ENCODE results near the gene PNMA8C. TPM values are rescaled to one million over a fixed set of nuclear protein-coding genes. Genes with fewer than 3 reads are reported as not detected.
A peak's percentile ranks its signal among the peaks of the same experiment; 100 is the strongest.
"Not testable (repeated sequence)": the region's sequence is repeated elsewhere in the genome, so short reads cannot be mapped to it uniquely, and the experiment has no call there.

PNMA8C gene
- total RNA-seq, 3 donors from 2014 or later = 0.59 to 0.98 TPM; not detected in 1

GRCh38 chr19:46420056-46420455, 8.7 kb downstream of the PNMA8C start:
- no peaks in the 10 kb centered on the region for H3K4me1 ChIP-seq
- DNase-seq (ENCODE audit: low spot score in 2 of 2) = no peak
- no peaks in the 10 kb centered on the region for H3K27me3 ChIP-seq
- TF ChIP-seq POLR2AphosphoS5 (IDR thresholded peaks at IDR 0.05) (no peak), CTCF (IDR thresholded peaks at IDR 0.05) (no peak), POLR2A (IDR thresholded peaks at IDR 0.05) (no peak)
- intact Hi-C loops (cut with DNase I; ENCODE audit: low total_unique reads) = no loop called here
- no peaks in the 10 kb centered on the region for H3K9me3 ChIP-seq
- no peak overlapping the region for H3K4me3 ChIP-seq
- H3K27ac ChIP-seq = no peak overlapping the region
- H3K36me3 ChIP-seq = no peaks in the 10 kb centered on the region

GRCh38 chr19:46415804-46416709, 12.7 kb downstream of the PNMA8C start:
- H3K9me3 ChIP-seq; H3K36me3 ChIP-seq; H3K4me1 ChIP-seq; H3K27me3 ChIP-seq; intact Hi-C loops (cut with DNase I; ENCODE audit: low total_unique reads): not testable (repeated sequence)
- H3K27ac ChIP-seq = peak overlapping the region; percentile 79 to 82
- DNase-seq (ENCODE audit: low spot score in 2 of 2) = peak; percentile 76 to 79
- peak overlapping the region; percentile 28 to 65 (median 47) for H3K4me3 ChIP-seq
- peak in 1 of 3 donors; percentile 49 for TF ChIP-seq POLR2AphosphoS5 (IDR thresholded peaks at IDR 0.05)

- H3K27me3 ChIP-seq; H3K9me3 ChIP-seq; DNase-seq (ENCODE audit: low spot score in 2 of 2); H3K4me3 ChIP-seq; H3K36me3 ChIP-seq; intact Hi-C loops (cut with DNase I; ENCODE audit: low total_unique reads); H3K4me1 ChIP-seq: not testable (repeated sequence)
- peak overlapping the region; percentile 79 to 82 for H3K27ac ChIP-seq
These were observed 13.8 kb downstream of the PNMA8C start for GRCh38 chr19:46414899-46415298.

- Histone ChIP-seq H3K9me3 (no peaks in the 10 kb centered on the region), H3K4me3 (peak within 1 kb of the TSS; percentile 40 to 74 (median 70)), H3K36me3 (no peaks in the 10 kb centered on the region), H3K27me3 (no peaks in the 10 kb centered on the region), H3K4me1 (no peaks in the 10 kb centered on the region), H3K27ac (peak within 1 kb of the TSS; percentile 71 to 75)
- TF ChIP-seq CTCF (IDR thresholded peaks at IDR 0.05) (no peak), POLR2A (IDR thresholded peaks at IDR 0.05) (peak; percentile 60), POLR2AphosphoS5 (IDR thresholded peaks at IDR 0.05) (peak; percentile 24 to 78 (median 77))
- peak; percentile 73 to 90 for DNase-seq (ENCODE audit: low spot score in 2 of 2)
- intact Hi-C loops (cut with DNase I; ENCODE audit: low total_unique reads) = no loop called here
These were observed 15.3 kb downstream of the PNMA8C start, which contains the start of gene CCDC8 for GRCh38 chr19:46413262-46414031. TSS of gene CCDC8 (minus strand) at chr19:46413564. CDS start at chr19:46412810, 754 bp downstream.

GRCh38 chr19:46412650-46413261, 16.0 kb downstream of the PNMA8C start:
- intact Hi-C loops (cut with DNase I; ENCODE audit: low total_unique reads) = no loop called here
- H3K27ac ChIP-seq = peak overlapping the region; percentile 71 to 75
- no peak for TF ChIP-seq POLR2AphosphoS5 (IDR thresholded peaks at IDR 0.05)
- TF ChIP-seq CTCF (IDR thresholded peaks at IDR 0.05) = no peak
- no peak for TF ChIP-seq POLR2A (IDR thresholded peaks at IDR 0.05)
- H3K9me3 ChIP-seq = no peaks in the 10 kb centered on the region
- DNase-seq (ENCODE audit: low spot score in 2 of 2) = no peak
- no peaks in the 10 kb centered on the region for H3K36me3 ChIP-seq
- H3K27me3 ChIP-seq = no peaks in the 10 kb centered on the region
- no peaks in the 10 kb centered on the region for H3K4me1 ChIP-seq
- H3K4me3 ChIP-seq = peak overlapping the region; percentile 40 to 74 (median 70)

All from breast epithelium (tissue), 4 donors.